Central memory CD8-positive, alpha-beta T cell (primary cell): ENCODE data around the gene GGA1.

Source experiments
- ATAC-seq: fragments of 150-1000 bp; cut with Tn5 transposase; replicated peaks from 2 replicates; pipeline ENCODE4 v1.10.0; 2022; ENCODE audit warnings: mild to moderate bottlenecking, moderate FRiP score, moderate number of reproducible peaks; ENCODE audit not compliant: poor library complexity, severe bottlenecking; ENCODE audit errors: extremely low read depth
- DNase-seq, 2 donors: peaks; one replicate each; pipeline ENCODE4 v3.0.0; 2021; ENCODE audit warnings: low spot score in 2 of 2
- H3K27ac Mint-ChIP-seq: one replicate; pipeline ENCODE4 v1.8.0; 2022; ENCODE audit warnings: low read depth, mild to moderate bottlenecking, moderate library complexity, mixed read lengths
- H3K27me3 Mint-ChIP-seq: one replicate; pipeline ENCODE4 v1.8.0; 2022; ENCODE audit warnings: mixed read lengths
- H3K36me3 Mint-ChIP-seq: one replicate; pipeline ENCODE4 v1.8.0; 2022; ENCODE audit warnings: mild to moderate bottlenecking, moderate library complexity, mixed read lengths; ENCODE audit not compliant: insufficient read depth
- H3K4me1 Mint-ChIP-seq: one replicate; pipeline ENCODE4 v1.8.0; 2022; ENCODE audit warnings: mixed read lengths
- H3K4me3 Mint-ChIP-seq: one replicate; pipeline ENCODE4 v1.8.0; 2022; ENCODE audit warnings: mild to moderate bottlenecking, moderate library complexity, mixed read lengths
- H3K9me3 Mint-ChIP-seq: one replicate; pipeline ENCODE4 v1.8.0; 2022; ENCODE audit warnings: mixed read lengths

Gene GGA1

GRCh38 chr22:37630839-37631435 is 22.3 kb downstream of the GGA1 start:
- peaks cover 64% of the 10 kb centered on the region for H3K4me1 Mint-ChIP-seq
- no peaks in the 10 kb centered on the region for H3K27me3 Mint-ChIP-seq
- H3K36me3 Mint-ChIP-seq = peaks cover 13% of the 10 kb centered on the region
- ATAC-seq (no peak), DNase-seq (no peak)
- peak overlapping the region; percentile 77 for H3K4me3 Mint-ChIP-seq
- H3K27ac Mint-ChIP-seq = peak overlapping the region; percentile 82
- H3K9me3 Mint-ChIP-seq = no peaks in the 10 kb centered on the region

DNA sequence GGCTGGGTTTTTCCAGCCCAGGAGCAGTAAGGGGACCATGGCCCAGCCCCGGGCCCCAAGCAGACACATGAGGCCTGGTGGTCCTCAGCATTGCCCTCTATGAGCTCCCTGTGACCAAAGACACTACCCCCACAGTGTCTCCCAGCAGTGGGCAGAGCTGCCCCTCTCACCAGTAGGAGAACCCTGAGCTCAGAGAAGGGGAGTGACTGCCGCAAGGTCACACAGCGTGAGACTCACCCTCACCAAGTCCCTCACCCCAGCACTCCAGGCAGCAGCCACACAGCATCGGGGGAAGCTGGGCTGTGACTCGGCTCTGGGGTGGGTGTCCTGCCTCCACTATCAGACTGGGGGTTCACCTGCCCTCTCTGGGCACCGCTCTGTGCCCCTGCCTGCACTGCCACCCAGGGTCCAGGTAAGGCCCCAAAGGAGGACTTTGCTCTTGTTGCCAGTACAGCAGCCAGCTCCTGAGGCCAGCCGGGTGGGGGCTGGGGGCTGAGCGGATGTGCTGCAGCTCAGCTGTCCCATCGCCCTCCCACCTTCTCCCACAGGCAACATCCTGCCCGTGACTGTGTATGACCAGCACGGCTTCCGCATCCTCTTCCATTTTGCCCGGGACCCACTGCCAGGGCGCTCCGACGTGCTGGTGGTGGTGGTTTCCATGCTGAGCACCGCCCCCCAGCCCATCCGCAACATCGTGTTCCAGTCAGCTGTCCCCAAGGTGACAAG is 23.0 kb downstream of the GGA1 start:
- no peaks in the 10 kb centered on the region for H3K27me3 Mint-ChIP-seq
- H3K4me1 Mint-ChIP-seq = peaks cover 70% of the 10 kb centered on the region
- H3K36me3 Mint-ChIP-seq = peaks cover 17% of the 10 kb centered on the region
- no peaks in the 10 kb centered on the region for H3K9me3 Mint-ChIP-seq
- peak; percentile 10 for ATAC-seq
- H3K27ac Mint-ChIP-seq = peak overlapping the region; percentile 82
- H3K4me3 Mint-ChIP-seq = peak overlapping the region; percentile 77
- peak in 1 of 2 donors; percentile 54 for DNase-seq

- H3K4me1 Mint-ChIP-seq = peaks cover 70% of the 10 kb centered on the region
- no peak for ATAC-seq
- H3K27ac Mint-ChIP-seq = peak overlapping the region; percentile 88
- no peak for DNase-seq
- H3K9me3 Mint-ChIP-seq = no peaks in the 10 kb centered on the region
- peaks cover 15% of the 10 kb centered on the region for H3K36me3 Mint-ChIP-seq
- H3K4me3 Mint-ChIP-seq = peak overlapping the region; percentile 77
- H3K27me3 Mint-ChIP-seq = no peaks in the 10 kb centered on the region
Measured at GRCh38 chr22:37632174-37633088, 23.8 kb downstream of the GGA1 start.

DNA sequence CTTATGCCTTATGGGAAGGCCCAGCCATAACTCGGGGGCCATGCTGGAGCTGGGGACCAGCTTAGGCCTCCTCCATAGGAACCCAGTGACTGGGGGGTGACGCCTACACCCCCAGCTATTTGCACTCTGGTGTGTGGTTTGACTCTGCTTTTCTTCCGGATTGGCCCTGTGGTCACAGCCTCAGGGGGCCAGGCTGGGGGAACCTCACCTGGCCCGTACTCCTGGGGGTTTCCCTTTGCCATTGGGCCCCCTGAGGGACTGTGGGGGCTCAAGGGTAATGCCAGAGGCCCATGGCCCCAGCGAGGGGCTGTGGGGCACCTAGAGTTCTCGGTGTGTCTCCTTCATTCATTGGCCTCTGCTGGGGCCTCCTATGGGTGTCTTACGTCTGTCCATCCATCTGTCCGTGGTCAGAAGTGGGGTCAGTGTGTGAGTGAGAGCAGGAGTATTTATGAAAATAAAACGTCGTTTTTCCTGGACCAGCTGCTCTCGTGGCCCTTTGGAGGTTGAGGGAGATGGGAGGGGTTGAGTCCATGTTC is 24.5 kb downstream of the GGA1 start:
- Mint-ChIP-seq H3K4me1 (peaks cover 70% of the 10 kb centered on the region), H3K4me3 (peak overlapping the region; percentile 77), H3K27me3 (no peaks in the 10 kb centered on the region), H3K27ac (peak overlapping the region; percentile 88), H3K36me3 (peaks cover 15% of the 10 kb centered on the region), H3K9me3 (no peaks in the 10 kb centered on the region)
- ATAC-seq (peak; percentile 76), DNase-seq (peak in 1 of 2 donors; percentile 56)

DNA sequence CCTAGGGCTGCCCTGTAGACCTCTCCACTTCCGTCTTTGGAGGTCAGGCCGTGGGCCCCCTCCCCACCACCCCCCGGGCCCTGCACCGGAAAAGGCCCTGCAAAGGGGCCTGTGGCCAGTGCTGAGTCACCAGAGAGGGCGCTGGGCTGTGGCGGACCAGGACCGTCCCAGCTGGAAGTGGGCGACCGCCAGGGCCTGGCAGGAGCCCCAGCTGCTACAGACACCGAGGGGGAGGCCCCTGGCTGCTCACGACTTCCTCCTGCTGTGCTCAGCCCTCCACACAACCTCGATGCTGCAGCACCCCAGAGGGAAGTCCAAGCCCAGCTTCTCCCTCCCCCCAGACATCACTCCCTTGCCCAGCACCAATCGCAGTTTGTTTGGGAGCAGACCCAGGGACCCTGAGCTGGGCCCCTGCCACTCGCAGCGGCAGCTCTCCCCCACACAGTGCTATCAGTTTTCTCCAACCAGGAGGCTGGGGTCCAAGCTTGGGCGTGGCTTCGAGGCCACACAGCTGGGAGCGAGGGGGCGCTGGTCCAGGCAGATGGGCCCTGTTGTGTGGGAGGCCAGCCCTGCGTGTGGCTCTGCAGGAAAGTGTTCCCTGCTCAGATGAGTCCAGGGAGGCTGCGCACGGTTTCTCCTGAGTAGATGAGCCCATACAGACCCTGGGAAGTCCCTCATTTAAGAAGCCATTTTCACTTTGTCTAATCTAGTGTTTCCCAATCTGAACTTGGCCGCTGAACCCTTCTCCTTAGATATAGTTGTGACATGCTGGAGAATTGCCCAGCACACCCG is 25.2 kb downstream of the GGA1 start:
- peak in 1 of 2 donors; percentile 46 for DNase-seq
- H3K27me3 Mint-ChIP-seq = no peaks in the 10 kb centered on the region
- H3K9me3 Mint-ChIP-seq = no peaks in the 10 kb centered on the region
- peaks cover 70% of the 10 kb centered on the region for H3K4me1 Mint-ChIP-seq
- H3K4me3 Mint-ChIP-seq = peak overlapping the region; percentile 77
- peak overlapping the region; percentile 88 for H3K27ac Mint-ChIP-seq
- peaks cover 15% of the 10 kb centered on the region for H3K36me3 Mint-ChIP-seq
- ATAC-seq = peak; percentile 71

- H3K9me3 Mint-ChIP-seq = no peaks in the 10 kb centered on the region
- H3K27me3 Mint-ChIP-seq = no peaks in the 10 kb centered on the region
- H3K27ac Mint-ChIP-seq = peak overlapping the region; percentile 88
- no peak for ATAC-seq
- H3K36me3 Mint-ChIP-seq = peaks cover 13% of the 10 kb centered on the region
- H3K4me1 Mint-ChIP-seq = peaks cover 66% of the 10 kb centered on the region
- no peak for DNase-seq
- peak overlapping the region; percentile 77 for H3K4me3 Mint-ChIP-seq
Measured at GRCh38 chr22:37634417-37634924, 25.8 kb downstream of the GGA1 start.

GRCh38 chr22:37635157-37635556 is 26.5 kb downstream of the GGA1 start:
- Mint-ChIP-seq H3K4me1 (peaks cover 68% of the 10 kb centered on the region), H3K27me3 (no peaks in the 10 kb centered on the region), H3K4me3 (peak overlapping the region; percentile 77), H3K9me3 (no peaks in the 10 kb centered on the region), H3K36me3 (peaks cover 15% of the 10 kb centered on the region), H3K27ac (peak overlapping the region; percentile 88)
- no peak for DNase-seq
- no peak for ATAC-seq

GRCh38 chr22:37636186-37636948 is 27.7 kb downstream of the GGA1 start:
- Mint-ChIP-seq H3K36me3 (peaks cover 21% of the 10 kb centered on the region), H3K4me3 (peak overlapping the region; percentile 99), H3K27me3 (no peaks in the 10 kb centered on the region), H3K9me3 (no peaks in the 10 kb centered on the region), H3K4me1 (peaks cover 71% of the 10 kb centered on the region), H3K27ac (peak overlapping the region; percentile 77)
- ATAC-seq (no peak), DNase-seq (no peak)

DNA sequence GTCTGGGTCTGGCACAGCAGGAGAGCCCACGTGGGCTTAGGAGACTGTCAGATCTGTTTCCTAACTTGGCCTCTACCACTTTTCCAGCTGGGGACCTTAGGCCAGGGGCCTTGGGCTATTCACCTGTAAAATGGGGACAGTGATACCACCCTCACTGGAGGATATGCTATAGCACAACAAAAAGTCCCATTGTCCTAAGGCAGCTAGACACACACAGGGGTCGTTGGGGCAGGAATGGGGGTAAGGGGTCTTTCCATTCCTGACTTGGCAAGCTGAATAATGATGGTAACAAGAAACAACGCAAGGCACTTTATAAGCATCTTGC is 28.3 kb downstream of the GGA1 start:
- peak overlapping the region; percentile 99 for H3K4me3 Mint-ChIP-seq
- DNase-seq (no peak), ATAC-seq (no peak)
- no peaks in the 10 kb centered on the region for H3K27me3 Mint-ChIP-seq
- H3K9me3 Mint-ChIP-seq = no peaks in the 10 kb centered on the region
- H3K27ac Mint-ChIP-seq = peak overlapping the region; percentile 77
- H3K4me1 Mint-ChIP-seq = peaks cover 68% of the 10 kb centered on the region
- H3K36me3 Mint-ChIP-seq = peaks cover 26% of the 10 kb centered on the region

GRCh38 chr22:37638391-37639069 is 29.9 kb downstream of the GGA1 start:
- no peak for DNase-seq
- no peaks in the 10 kb centered on the region for H3K9me3 Mint-ChIP-seq
- H3K4me3 Mint-ChIP-seq = peak overlapping the region; percentile 99
- H3K36me3 Mint-ChIP-seq = peaks cover 33% of the 10 kb centered on the region
- ATAC-seq = peak; percentile 37
- H3K27ac Mint-ChIP-seq = peak overlapping the region; percentile 78
- no peaks in the 10 kb centered on the region for H3K27me3 Mint-ChIP-seq
- H3K4me1 Mint-ChIP-seq = peaks cover 68% of the 10 kb centered on the region
